IPS-15b (cell line): ENCODE results near the gene ZNF205.
"Not testable (repeated sequence)": the region's sequence is repeated elsewhere in the genome, so short reads cannot be mapped to it uniquely, and the experiment has no call there.

Experiments used
- H3K27me3 ChIP-seq: one replicate; pipeline ENCODE4 v1.6.1; 2013; ENCODE audit warnings: low read length; ENCODE audit not compliant: control insufficient read depth, insufficient read depth
- H3K36me3 ChIP-seq: one replicate; pipeline ENCODE4 v1.6.1; 2013; ENCODE audit warnings: low read length; ENCODE audit not compliant: control insufficient read depth, insufficient read depth
- H3K4me1 ChIP-seq: one replicate; pipeline ENCODE4 v1.6.1; 2013; ENCODE audit warnings: mild to moderate bottlenecking, low read length; ENCODE audit not compliant: control insufficient read depth, insufficient read depth
- H3K4me3 ChIP-seq: one replicate; pipeline ENCODE4 v1.5.1; 2013; ENCODE audit warnings: low read depth, low read length
- H3K9ac ChIP-seq: one replicate; pipeline ENCODE4 v1.6.1; 2013; ENCODE audit warnings: low read depth, mild to moderate bottlenecking, low read length
- H3K9me3 ChIP-seq: one replicate; pipeline ENCODE4 v1.6.1; 2013; ENCODE audit warnings: mild to moderate bottlenecking, low read length; ENCODE audit not compliant: control insufficient read depth, insufficient read depth

ZNF205 gene

GRCh38 chr16:3129137-3130131 lies 17.0 kb downstream of the ZNF205 start:
- Histone ChIP-seq H3K4me1 (peaks cover 9% of the 10 kb centered on the region), H3K36me3 (no peaks in the 10 kb centered on the region), H3K9me3 (no peaks in the 10 kb centered on the region), H3K27me3 (no peaks in the 10 kb centered on the region), H3K4me3 (peak overlapping the region; percentile 39), H3K9ac (no peak overlapping the region)

GRCh38 chr16:3131755-3132377 lies 19.5 kb downstream of the ZNF205 start:
- H3K9me3 ChIP-seq: no peaks in the 10 kb centered on the region
- H3K4me3 ChIP-seq: no peak overlapping the region
- H3K36me3 ChIP-seq: no peaks in the 10 kb centered on the region
- no peaks in the 10 kb centered on the region for H3K27me3 ChIP-seq
- H3K4me1 ChIP-seq: peaks cover 9% of the 10 kb centered on the region
- no peak overlapping the region for H3K9ac ChIP-seq

- H3K4me3 ChIP-seq: peak overlapping the region; percentile 96
- no peaks in the 10 kb centered on the region for H3K9me3 ChIP-seq
- peaks cover 3% of the 10 kb centered on the region for H3K4me1 ChIP-seq
- H3K9ac ChIP-seq: peak overlapping the region; percentile 97
- no peaks in the 10 kb centered on the region for H3K27me3 ChIP-seq
- H3K36me3 ChIP-seq: no peaks in the 10 kb centered on the region
Measured at GRCh38 chr16:3133844-3134243, 21.5 kb downstream of the ZNF205 start.

GRCh38 chr16:3134338-3135125 lies 22.1 kb downstream of the ZNF205 start, which contains the start of gene ZNF213:
ZNF213 (plus strand) TSS chr16:3135029; CDS start chr16:3137281, 2,252 bp downstream.
- Histone ChIP-seq H3K36me3 (no peaks in the 10 kb centered on the region), H3K4me1 (no peaks in the 10 kb centered on the region)

GRCh38 chr16:3135126-3135715 lies 22.8 kb downstream of the ZNF205 start:
- Histone ChIP-seq H3K9ac (peak overlapping the region; percentile 62), H3K4me1 (no peaks in the 10 kb centered on the region), H3K27me3 (no peaks in the 10 kb centered on the region), H3K9me3 (no peaks in the 10 kb centered on the region), H3K36me3 (no peaks in the 10 kb centered on the region), H3K4me3 (peak overlapping the region; percentile 79)

More at GRCh38 chr16:3134338-3135125, 22.1 kb downstream of the ZNF205 start, which contains the start of gene ZNF213:
- Histone ChIP-seq H3K9ac (peak within 1 kb of the TSS; percentile 97), H3K4me3 (peak within 1 kb of the TSS; percentile 96), H3K9me3 (no peaks in the 10 kb centered on the region), H3K27me3 (no peaks in the 10 kb centered on the region)

GRCh38 chr16:3137267-3137666 lies 24.9 kb downstream of the ZNF205 start:
- Histone ChIP-seq H3K4me1 (no peaks in the 10 kb centered on the region), H3K4me3 (no peak overlapping the region), H3K27me3 (no peaks in the 10 kb centered on the region), H3K36me3 (peaks cover 5% of the 10 kb centered on the region), H3K9me3 (no peaks in the 10 kb centered on the region), H3K9ac (no peak overlapping the region)

GRCh38 chr16:3138342-3138741 lies 26.0 kb downstream of the ZNF205 start:
- H3K36me3 ChIP-seq: peaks cover 11% of the 10 kb centered on the region

GRCh38 chr16:3138823-3139426 lies 26.5 kb downstream of the ZNF205 start:
- no peaks in the 10 kb centered on the region for H3K4me1 ChIP-seq
- no peaks in the 10 kb centered on the region for H3K9me3 ChIP-seq
- H3K27me3 ChIP-seq: no peaks in the 10 kb centered on the region
- no peak overlapping the region for H3K4me3 ChIP-seq
- peaks cover 11% of the 10 kb centered on the region for H3K36me3 ChIP-seq
- H3K9ac ChIP-seq: no peak overlapping the region

More at GRCh38 chr16:3138342-3138741, 26.0 kb downstream of the ZNF205 start:
- Histone ChIP-seq H3K9me3 (no peaks in the 10 kb centered on the region), H3K27me3 (no peaks in the 10 kb centered on the region), H3K4me1 (no peaks in the 10 kb centered on the region), H3K9ac (no peak overlapping the region), H3K4me3 (no peak overlapping the region)

- H3K4me1 ChIP-seq, H3K9ac ChIP-seq: not testable (repeated sequence)
- H3K36me3 ChIP-seq: peaks cover 11% of the 10 kb centered on the region
Measured at GRCh38 chr16:3139561-3139960, 27.2 kb downstream of the ZNF205 start.

GRCh38 chr16:3140603-3141427 lies 28.4 kb downstream of the ZNF205 start:
- Histone ChIP-seq H3K9me3 (no peaks in the 10 kb centered on the region), H3K9ac (no peak overlapping the region), H3K27me3 (no peaks in the 10 kb centered on the region), H3K4me3 (no peak overlapping the region), H3K36me3 (peaks cover 11% of the 10 kb centered on the region), H3K4me1 (no peaks in the 10 kb centered on the region)

More at GRCh38 chr16:3139561-3139960, 27.2 kb downstream of the ZNF205 start:
- not testable (repeated sequence) for H3K4me3 ChIP-seq, H3K27me3 ChIP-seq, H3K9me3 ChIP-seq
